Esophagus muscularis mucosa (tissue), 4 donors: ENCODE measurements around the gene TRIM27.
"Not testable (repeated sequence)": the region's sequence is repeated elsewhere in the genome, so short reads cannot be mapped to it uniquely, and the experiment has no call there.

Experiments used
- EP300 ChIP-seq: sonication (generic); formaldehyde crosslinking; IDR thresholded peaks from one replicate; pipeline ENCODE4 v1.6.1; 2017; ENCODE audit warnings: antibody characterized with exemption
- POLR2A ChIP-seq: fragments of 450-650 bp; IDR thresholded peaks from one replicate; pipeline ENCODE4 v1.6.1; 2017; ENCODE audit warnings: antibody characterized with exemption, moderate library complexity, mild to moderate bottlenecking, low read depth
- TF ChIP-seq, protein P1 (sequence below), 3 experiments: fragments of 200-600 bp in 2 of 3; fragments of 450-650 bp in 1 of 3; sonication (generic) in 2 of 3; IDR thresholded peaks; one replicate each; pipeline ENCODE4 v1.5.1; 2017 to 2019; ENCODE audit warnings: antibody characterized with exemption in 3 of 3, mild to moderate bottlenecking in 2 of 3, moderate library complexity in 1 of 3

DNA sequence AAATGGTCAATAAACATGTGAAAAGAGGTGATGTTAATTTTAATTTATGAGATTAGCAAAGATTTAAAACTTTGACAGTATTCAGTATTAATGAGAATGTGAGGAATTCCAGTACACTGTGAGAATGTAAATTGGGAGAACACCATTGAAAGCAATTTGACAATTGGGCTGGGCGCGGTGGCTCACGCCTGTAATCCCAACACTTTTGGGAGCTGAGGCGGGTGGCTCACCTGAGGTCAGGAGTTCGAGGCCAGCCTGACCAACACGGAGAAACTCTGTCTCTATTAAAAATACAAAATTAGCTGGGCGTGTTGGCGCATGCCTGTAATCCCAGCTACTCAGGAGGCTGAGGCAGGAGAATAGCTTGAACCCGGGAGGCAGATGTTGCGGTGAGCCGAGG is 5.6 kb upstream of the TRIM27 start:
- not testable (repeated sequence) for TF ChIP-seq EP300, POLR2A
- TF ChIP-seq, protein P1, sequence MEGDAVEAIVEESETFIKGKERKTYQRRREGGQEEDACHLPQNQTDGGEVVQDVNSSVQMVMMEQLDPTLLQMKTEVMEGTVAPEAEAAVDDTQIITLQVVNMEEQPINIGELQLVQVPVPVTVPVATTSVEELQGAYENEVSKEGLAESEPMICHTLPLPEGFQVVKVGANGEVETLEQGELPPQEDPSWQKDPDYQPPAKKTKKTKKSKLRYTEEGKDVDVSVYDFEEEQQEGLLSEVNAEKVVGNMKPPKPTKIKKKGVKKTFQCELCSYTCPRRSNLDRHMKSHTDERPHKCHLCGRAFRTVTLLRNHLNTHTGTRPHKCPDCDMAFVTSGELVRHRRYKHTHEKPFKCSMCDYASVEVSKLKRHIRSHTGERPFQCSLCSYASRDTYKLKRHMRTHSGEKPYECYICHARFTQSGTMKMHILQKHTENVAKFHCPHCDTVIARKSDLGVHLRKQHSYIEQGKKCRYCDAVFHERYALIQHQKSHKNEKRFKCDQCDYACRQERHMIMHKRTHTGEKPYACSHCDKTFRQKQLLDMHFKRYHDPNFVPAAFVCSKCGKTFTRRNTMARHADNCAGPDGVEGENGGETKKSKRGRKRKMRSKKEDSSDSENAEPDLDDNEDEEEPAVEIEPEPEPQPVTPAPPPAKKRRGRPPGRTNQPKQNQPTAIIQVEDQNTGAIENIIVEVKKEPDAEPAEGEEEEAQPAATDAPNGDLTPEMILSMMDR (IDR thresholded peaks at IDR 0.05) = not testable (repeated sequence)
